Calu3 (cell line): Measurements from ENCODE around the gene LCE3E. TPM values are rescaled to one million over a fixed set of nuclear protein-coding genes. Genes with fewer than 3 reads are reported as not detected.

Experiments
- Bru-seq: library from RNA; stranded (reverse); fragments of 400-500 nt; gene quantifications from one replicate; lab custom pipeline; 2021; lab: Mats Ljungman, UMichigan
- BruChase-seq, 2 experiments: library from RNA; stranded (reverse); fragments of 400-500 nt; gene quantifications; one replicate each; lab custom pipeline; 2021; lab: Mats Ljungman, UMichigan
- BruUV-seq: library from RNA; stranded (reverse); fragments of 400-500 nt; replicated peaks from 2 replicates; lab custom pipeline; 2021; lab: Mats Ljungman, UMichigan
- CTCF ChIA-PET: fragments of 300-600 bp; sonication (Branson Sonifier 250); formaldehyde crosslinking; loops from one replicate; lab custom pipeline; 2022; ENCODE audit warnings: antibody characterized with exemption; lab: Charles Lee
- DNase-seq: peaks from one replicate; pipeline ENCODE4 v3.0.0; 2022
- H3K27ac Mint-ChIP-seq: one replicate; pipeline ENCODE4 v1.8.0; 2022; ENCODE audit warnings: mixed read lengths; ENCODE audit not compliant: unreplicated experiment
- H3K27me3 Mint-ChIP-seq: one replicate; pipeline ENCODE4 v1.8.0; 2022; ENCODE audit warnings: mixed read lengths; ENCODE audit not compliant: unreplicated experiment
- H3K36me3 Mint-ChIP-seq: one replicate; pipeline ENCODE4 v1.8.0; 2022; ENCODE audit warnings: mild to moderate bottlenecking, moderate library complexity, mixed read lengths; ENCODE audit not compliant: insufficient read depth, unreplicated experiment
- H3K4me1 Mint-ChIP-seq: one replicate; pipeline ENCODE4 v1.8.0; 2022; ENCODE audit warnings: mild to moderate bottlenecking, low read depth, mixed read lengths; ENCODE audit not compliant: unreplicated experiment
- H3K4me3 Mint-ChIP-seq: one replicate; pipeline ENCODE4 v1.8.0; 2022; ENCODE audit warnings: mild to moderate bottlenecking, low read depth, moderate library complexity, mixed read lengths; ENCODE audit not compliant: unreplicated experiment
- H3K9me3 Mint-ChIP-seq: one replicate; pipeline ENCODE4 v1.8.0; 2022; ENCODE audit warnings: low read depth, mixed read lengths; ENCODE audit not compliant: unreplicated experiment
- CTCF ChIP-seq: fragments of 200-600 bp; IDR thresholded peaks from one replicate; pipeline ENCODE4 v1.8.0; 2022; ENCODE audit warnings: antibody characterized with exemption; ENCODE audit not compliant: unreplicated experiment
- intact Hi-C: fragments of 100-400 bp; cut with micrococcal nuclease; formaldehyde crosslinking; loops from one replicate; pipeline ENCODE4 v1.10.0; 2022; ENCODE audit not compliant: unreplicated experiment
- long read RNA-seq: library from polyadenylated mRNA; stranded (forward); transcript quantifications from one replicate; pipeline ENCODE4 v2.0.0, GENCODE V29; 2022
- total RNA-seq: library from RNA; stranded (reverse); gene quantifications from 2 replicates; pipeline ENCODE4 v1.2.3, GENCODE V29; 2022

LCE3E gene, protein sequence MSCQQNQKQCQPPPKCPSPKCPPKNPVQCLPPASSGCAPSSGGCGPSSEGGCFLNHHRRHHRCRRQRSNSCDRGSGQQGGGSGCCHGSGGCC
- not detected in 2 replicates for total RNA-seq
- not detected for Bru-seq, nascent RNA
- BruChase-seq, experiment 1, labeled RNA remaining after a 6-hour chase, result not detected
- not detected for BruChase-seq, experiment 2, labeled RNA remaining after a 2-hour chase
- long read RNA-seq, result 0 reads

GRCh38 chr1:152566681-152567080 is at the start of gene LCE3E:
TSS of gene LCE3E (minus strand) at chr1:152566780. CDS start at chr1:152566208, 572 bp downstream.
- DNase-seq, result no peak
- intact Hi-C loops, result no loop called here
- H3K4me3 Mint-ChIP-seq, result no peak within 1 kb of the TSS
- no peak for TF ChIP-seq CTCF
- no peak within 1 kb of the TSS for H3K27ac Mint-ChIP-seq
- H3K27me3 Mint-ChIP-seq, result peaks cover 53% of the 10 kb centered on the region
- CTCF ChIA-PET, result no interaction called here
- peaks cover 9% of the 10 kb centered on the region for H3K9me3 Mint-ChIP-seq
- no peaks in the 10 kb centered on the region for H3K36me3 Mint-ChIP-seq
- no TSS peak for BruUV-seq
- no peaks in the 10 kb centered on the region for H3K4me1 Mint-ChIP-seq

- intact Hi-C loops, result no loop called here
- no peak for DNase-seq
- CTCF ChIA-PET, result interaction anchor here (0.5 kb wide), 1 partner anchor 13 kb away, joined by 3 read pairs; the partner anchor contains the start of gene LCE3C
- no TSS peak for BruUV-seq
- H3K27me3 Mint-ChIP-seq, result peaks cover 61% of the 10 kb centered on the region
- H3K27ac Mint-ChIP-seq, result no peak within 1 kb of the TSS
- TF ChIP-seq CTCF, result no peak
- H3K4me1 Mint-ChIP-seq, result no peaks in the 10 kb centered on the region
- H3K36me3 Mint-ChIP-seq, result no peaks in the 10 kb centered on the region
- no peak within 1 kb of the TSS for H3K4me3 Mint-ChIP-seq
- H3K9me3 Mint-ChIP-seq, result no peaks in the 10 kb centered on the region
Measured at GRCh38 chr1:152613511-152613910, 46.9 kb upstream of the LCE3E start, which contains the start of gene LCE3B. TSS of gene LCE3B (plus strand) at chr1:152613811. CDS start at chr1:152613811, 0 bp downstream.

DNA sequence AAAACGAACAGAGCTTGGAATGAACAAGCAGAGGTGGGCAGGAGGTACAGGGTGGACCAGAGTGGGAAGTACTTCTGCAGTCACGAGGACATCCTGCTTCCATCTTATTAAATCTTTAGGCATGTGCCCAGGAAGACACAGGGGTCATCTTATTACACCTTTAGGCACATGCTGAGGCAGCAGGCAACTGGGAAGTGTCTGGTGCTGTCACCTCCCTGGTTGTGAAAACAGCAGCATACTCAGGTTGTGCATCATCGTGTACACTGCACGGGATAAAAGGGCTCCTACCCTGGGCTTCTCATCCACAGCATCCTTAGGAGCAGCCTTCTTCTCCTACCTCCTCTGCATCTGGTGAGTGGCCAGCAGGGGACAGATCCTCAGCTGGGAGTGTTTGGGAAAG is 33.4 kb upstream of the LCE3E start, which contains the start of gene LCE3C:
Gene LCE3C (plus strand): TSS at position 301 of the 400 bp plus-strand sequence. CDS start 498 bp downstream, outside the sequence.
- no peak for TF ChIP-seq CTCF
- Mint-ChIP-seq H3K27ac (no peak within 1 kb of the TSS), H3K36me3 (no peaks in the 10 kb centered on the region), H3K4me3 (no peak within 1 kb of the TSS), H3K4me1 (no peaks in the 10 kb centered on the region), H3K9me3 (no peaks in the 10 kb centered on the region), H3K27me3 (peaks cover 86% of the 10 kb centered on the region)
- CTCF ChIA-PET, result interaction anchor here (0.7 kb wide), 1 partner anchor 14 kb away, joined by 3 read pairs; no protein-coding TSS in a partner anchor
- DNase-seq, result no peak
- no TSS peak for BruUV-seq
- intact Hi-C loops, result no loop called here

- intact Hi-C loops, result no loop called here
- no peak for DNase-seq
- no peak for TF ChIP-seq CTCF
- no peak overlapping the region for H3K27ac Mint-ChIP-seq
- peaks cover 70% of the 10 kb centered on the region for H3K27me3 Mint-ChIP-seq
- no peaks in the 10 kb centered on the region for H3K9me3 Mint-ChIP-seq
- H3K4me3 Mint-ChIP-seq, result no peak overlapping the region
- no TSS peak for BruUV-seq
- no peaks in the 10 kb centered on the region for H3K36me3 Mint-ChIP-seq
- CTCF ChIA-PET, result no interaction called here
- no peaks in the 10 kb centered on the region for H3K4me1 Mint-ChIP-seq
Measured at GRCh38 chr1:152596986-152597385, 30.4 kb upstream of the LCE3E start.
